Subcutaneous abdominal adipose tissue (tissue), 5 donors: ENCODE data around the gene MYLK3.

ENCODE experiments used
- H3K27ac ChIP-seq: one replicate; pipeline ENCODE4 v1.7.0; 2013; ENCODE audit warnings: low read depth, mild to moderate bottlenecking, inconsistent platforms, low read length, moderate library complexity
- H3K27me3 ChIP-seq, 5 donors: one replicate each; pipeline ENCODE4 v1.7.0; 2013; ENCODE audit warnings: low read length in 5 of 5, inconsistent platforms in 1 of 5; ENCODE audit not compliant: control insufficient read depth in 5 of 5, insufficient read depth in 4 of 5
- H3K36me3 ChIP-seq, 5 donors: one replicate each; pipeline ENCODE4 v1.7.0; 2013; ENCODE audit warnings: low read length in 5 of 5; ENCODE audit not compliant: control insufficient read depth in 5 of 5, insufficient read depth in 5 of 5
- H3K4me1 ChIP-seq, 5 donors: one replicate each; pipeline ENCODE4 v1.7.0; 2013; ENCODE audit warnings: low read length in 5 of 5, mild to moderate bottlenecking in 3 of 5, moderate library complexity in 1 of 5; ENCODE audit not compliant: control insufficient read depth in 5 of 5, insufficient read depth in 5 of 5
- H3K4me3 ChIP-seq, 5 donors: one replicate each; pipeline ENCODE4 v1.7.0; 2013; ENCODE audit warnings: low read length in 5 of 5, low read depth in 1 of 5
- H3K9ac ChIP-seq, 5 donors: one replicate each; pipeline ENCODE4 v1.7.0; 2013; ENCODE audit warnings: low read length in 5 of 5, mild to moderate bottlenecking in 4 of 5, moderate library complexity in 3 of 5
- H3K9me3 ChIP-seq, 5 donors: one replicate each; pipeline ENCODE4 v1.7.0; 2013; ENCODE audit warnings: low read length in 5 of 5; ENCODE audit not compliant: control insufficient read depth in 5 of 5
- donor health status: healthy.
- donor health status: healthy.
- donor health status: healthy.
- donor health status: healthy.
- donor health status: healthy.

MYLK3 gene

GRCh38 chr16:46763147-46763546 lies 15.0 kb upstream of the MYLK3 start:
- no peaks in the 10 kb centered on the region for H3K4me1 ChIP-seq
- no peak overlapping the region for H3K9ac ChIP-seq
- H3K36me3 ChIP-seq: no peaks in the 10 kb centered on the region
- peaks cover 0 to 12% (median 8%) of the 10 kb centered on the region in 5 donors for H3K27me3 ChIP-seq
- no peak overlapping the region for H3K4me3 ChIP-seq
- no peak overlapping the region for H3K27ac ChIP-seq
- H3K9me3 ChIP-seq: no peaks in the 10 kb centered on the region

- Histone ChIP-seq H3K36me3 (no peaks in the 10 kb centered on the region), H3K9ac (no peak overlapping the region), H3K4me1 (no peaks in the 10 kb centered on the region), H3K4me3 (no peak overlapping the region), H3K9me3 (no peaks in the 10 kb centered on the region), H3K27ac (no peak overlapping the region), H3K27me3 (peaks cover 0 to 13% (median 8%) of the 10 kb centered on the region in 5 donors)
Observed at GRCh38 chr16:46762583-46762982, 14.4 kb upstream of the MYLK3 start.

GRCh38 chr16:46759309-46759708 lies 11.2 kb upstream of the MYLK3 start:
- H3K9me3 ChIP-seq: no peaks in the 10 kb centered on the region
- H3K36me3 ChIP-seq: no peaks in the 10 kb centered on the region
- H3K27ac ChIP-seq: no peak overlapping the region
- no peaks in the 10 kb centered on the region for H3K4me1 ChIP-seq
- H3K4me3 ChIP-seq: no peak overlapping the region
- H3K9ac ChIP-seq: no peak overlapping the region
- H3K27me3 ChIP-seq: peaks cover 3 to 17% (median 15%) of the 10 kb centered on the region in 5 donors

GRCh38 chr16:46757339-46758050 lies 9.4 kb upstream of the MYLK3 start:
- Histone ChIP-seq H3K9me3 (no peaks in the 10 kb centered on the region), H3K9ac (no peak overlapping the region), H3K4me1 (no peaks in the 10 kb centered on the region), H3K27me3 (peaks cover 3 to 17% (median 15%) of the 10 kb centered on the region in 5 donors), H3K36me3 (no peaks in the 10 kb centered on the region), H3K4me3 (no peak overlapping the region), H3K27ac (no peak overlapping the region)

- H3K27ac ChIP-seq: no peak overlapping the region
- no peak overlapping the region for H3K9ac ChIP-seq
- H3K9me3 ChIP-seq: no peaks in the 10 kb centered on the region
- H3K4me3 ChIP-seq: no peak overlapping the region
- H3K4me1 ChIP-seq: no peaks in the 10 kb centered on the region
- no peaks in the 10 kb centered on the region for H3K36me3 ChIP-seq
- peaks cover 3 to 17% (median 15%) of the 10 kb centered on the region in 5 donors for H3K27me3 ChIP-seq
Observed at GRCh38 chr16:46756772-46757171, 8.6 kb upstream of the MYLK3 start.

- H3K4me3 ChIP-seq: no peak overlapping the region
- H3K27ac ChIP-seq: no peak overlapping the region
- no peaks in the 10 kb centered on the region for H3K4me1 ChIP-seq
- H3K9me3 ChIP-seq: no peaks in the 10 kb centered on the region
- no peaks in the 10 kb centered on the region for H3K36me3 ChIP-seq
- peaks cover 2 to 7% (median 7%) of the 10 kb centered on the region in 5 donors for H3K27me3 ChIP-seq
- no peak overlapping the region for H3K9ac ChIP-seq
Observed at GRCh38 chr16:46753015-46753414, 4.9 kb upstream of the MYLK3 start.

GRCh38 chr16:46751381-46751780 lies 3.2 kb upstream of the MYLK3 start:
- Histone ChIP-seq H3K4me1 (no peaks in the 10 kb centered on the region), H3K9ac (no peak overlapping the region), H3K9me3 (no peaks in the 10 kb centered on the region), H3K36me3 (no peaks in the 10 kb centered on the region), H3K27me3 (peaks cover 0 to 5% (median 0%) of the 10 kb centered on the region in 5 donors), H3K27ac (no peak overlapping the region), H3K4me3 (no peak overlapping the region)

- Histone ChIP-seq H3K9me3 (no peaks in the 10 kb centered on the region), H3K4me1 (no peaks in the 10 kb centered on the region), H3K36me3 (no peaks in the 10 kb centered on the region), H3K27me3 (peaks cover 0 to 5% (median 0%) of the 10 kb centered on the region in 5 donors), H3K4me3 (no peak overlapping the region), H3K27ac (no peak overlapping the region), H3K9ac (no peak overlapping the region)
Observed at GRCh38 chr16:46748775-46749705, 896 bp upstream of the MYLK3 start.

GRCh38 chr16:46746821-46747776 lies 1.0 kb downstream of the MYLK3 start:
- no peak overlapping the region for H3K9ac ChIP-seq
- peaks cover 0 to 7% (median 0%) of the 10 kb centered on the region in 5 donors for H3K4me1 ChIP-seq
- H3K27ac ChIP-seq: no peak overlapping the region
- no peak overlapping the region for H3K4me3 ChIP-seq
- no peaks in the 10 kb centered on the region for H3K9me3 ChIP-seq
- peaks cover 0 to 5% (median 3%) of the 10 kb centered on the region in 5 donors for H3K27me3 ChIP-seq
- H3K36me3 ChIP-seq: no peaks in the 10 kb centered on the region
